HG02840 (cell line): Measurements from ENCODE around the gene EPHA10.

Experiments
- ATAC-seq: cut with Tn5 transposase; IDR thresholded peaks from one replicate; pipeline ENCODE4 v1.9.1; 2021; ENCODE audit warnings: mild to moderate bottlenecking, moderate library complexity, moderate number of reproducible peaks; ENCODE audit not compliant: unreplicated experiment, low FRiP score

Gene EPHA10

DNA sequence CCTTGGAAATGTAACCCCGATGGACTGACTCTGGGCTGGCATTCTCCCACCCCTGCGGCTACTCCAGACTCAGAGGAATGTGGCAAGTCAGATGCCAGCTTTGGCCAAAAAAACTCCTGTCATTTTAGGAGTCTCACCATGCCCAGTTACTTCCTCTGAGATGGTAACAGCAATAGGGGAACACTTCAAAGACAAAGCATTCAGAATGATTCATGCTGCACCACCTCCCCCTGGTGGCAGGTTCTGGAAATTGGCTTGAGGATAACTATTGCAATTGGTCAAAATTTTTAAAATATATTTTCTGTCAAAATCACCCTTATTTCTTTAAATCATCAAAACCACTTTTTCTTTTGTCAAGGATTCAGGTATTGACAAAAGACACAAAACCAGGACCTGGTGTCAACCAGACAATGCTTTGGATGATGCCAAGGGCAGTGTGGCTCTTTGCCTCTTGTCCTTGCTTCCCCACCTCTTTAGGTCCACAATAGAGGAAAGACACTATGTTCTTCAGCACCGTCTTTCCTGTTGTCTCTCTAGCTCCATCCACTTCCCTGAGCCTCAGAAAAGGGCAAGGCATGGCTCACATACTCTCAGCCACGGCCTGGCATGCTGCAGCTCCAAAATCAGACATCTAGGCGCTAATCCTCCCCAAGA is 82.5 kb downstream of the EPHA10 start:
- ATAC-seq = no peak

- no peak for ATAC-seq
Measured at GRCh38 chr1:37680933-37681332, 84.0 kb downstream of the EPHA10 start.

- no peak for ATAC-seq
Measured at GRCh38 chr1:37677808-37678207, 87.1 kb downstream of the EPHA10 start.

- no peak for ATAC-seq
Measured at GRCh38 chr1:37677143-37677439, 87.8 kb downstream of the EPHA10 start.

GRCh38 chr1:37676281-37677142 is 88.4 kb downstream of the EPHA10 start:
- no peak for ATAC-seq

DNA sequence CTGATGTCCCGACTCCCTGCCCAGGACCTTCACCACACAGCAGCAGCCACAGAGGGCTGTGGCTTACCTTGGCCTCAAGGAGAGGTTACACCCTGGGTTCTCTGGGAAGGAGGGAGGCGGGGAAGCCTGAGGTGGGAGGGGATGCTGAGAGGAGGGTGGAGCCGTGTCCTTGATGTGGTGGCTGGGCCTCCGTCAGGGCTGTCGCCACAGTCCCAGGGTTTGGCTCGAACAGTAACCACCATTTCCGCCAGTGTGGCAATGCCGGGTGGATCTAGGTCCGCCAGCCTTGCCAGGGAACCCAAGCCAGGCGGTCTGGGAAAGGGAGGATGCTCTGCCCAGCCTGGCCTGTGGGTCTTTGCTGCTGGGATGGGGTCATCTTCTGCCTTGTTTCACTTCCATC is 91.0 kb downstream of the EPHA10 start:
- no peak for ATAC-seq

DNA sequence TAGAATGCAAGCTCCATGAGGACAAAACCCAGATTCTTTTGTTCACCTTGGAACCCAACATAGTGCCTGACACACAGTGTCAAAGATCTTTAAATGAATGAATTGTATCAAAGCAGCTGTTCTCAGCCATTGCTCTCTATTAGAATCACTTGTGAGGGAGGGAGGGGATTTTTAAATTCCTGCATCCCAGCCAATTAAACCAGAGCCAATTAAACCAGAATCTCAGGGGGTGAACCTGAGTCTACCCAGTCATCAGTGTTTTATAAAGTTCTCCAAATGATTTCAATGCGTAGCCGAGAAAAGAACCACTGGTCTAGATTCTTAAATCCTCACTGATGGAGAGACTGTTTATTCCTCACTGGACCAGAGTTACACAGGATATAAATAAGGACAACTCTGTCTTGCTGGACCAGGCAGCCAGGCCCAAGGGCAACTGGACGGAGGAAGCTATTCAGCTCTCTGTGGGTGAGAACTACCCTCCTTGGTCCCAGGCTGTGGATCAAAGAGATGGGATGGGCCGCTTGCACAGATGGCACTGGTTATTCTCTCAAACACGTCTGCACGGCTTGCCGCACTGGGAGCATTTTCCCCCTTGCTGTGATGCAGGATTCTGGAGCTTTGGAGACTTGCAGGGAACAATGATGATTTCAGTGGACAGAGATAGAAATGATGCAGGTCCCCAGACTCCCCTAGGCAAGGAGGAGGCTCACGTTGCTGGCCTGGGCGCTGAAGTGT is 92.6 kb downstream of the EPHA10 start:
- ATAC-seq = no peak

DNA sequence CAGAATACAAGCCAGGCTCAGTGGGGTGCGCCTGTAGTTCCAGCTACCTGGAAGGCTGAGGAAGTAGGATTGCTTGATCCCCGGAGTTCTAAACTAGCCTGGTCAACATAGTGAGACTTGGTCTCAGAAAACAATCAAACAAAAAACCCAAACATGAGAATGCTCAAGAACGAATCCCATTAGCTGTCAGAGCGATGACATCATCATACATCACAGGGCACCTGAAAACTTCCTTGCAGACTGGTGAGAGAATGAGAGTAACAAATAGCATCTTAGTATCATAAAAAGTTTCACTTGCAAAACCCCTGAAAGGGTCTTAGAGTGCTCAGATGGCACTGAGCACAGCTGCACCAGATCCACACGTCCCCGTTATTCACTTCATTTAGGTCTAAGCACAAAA is 93.7 kb downstream of the EPHA10 start:
- no peak for ATAC-seq

- no peak for ATAC-seq
Measured at GRCh38 chr1:37670133-37670532, 94.8 kb downstream of the EPHA10 start.

- ATAC-seq = no peak
Measured at GRCh38 chr1:37667023-37667671, 97.8 kb downstream of the EPHA10 start.

DNA sequence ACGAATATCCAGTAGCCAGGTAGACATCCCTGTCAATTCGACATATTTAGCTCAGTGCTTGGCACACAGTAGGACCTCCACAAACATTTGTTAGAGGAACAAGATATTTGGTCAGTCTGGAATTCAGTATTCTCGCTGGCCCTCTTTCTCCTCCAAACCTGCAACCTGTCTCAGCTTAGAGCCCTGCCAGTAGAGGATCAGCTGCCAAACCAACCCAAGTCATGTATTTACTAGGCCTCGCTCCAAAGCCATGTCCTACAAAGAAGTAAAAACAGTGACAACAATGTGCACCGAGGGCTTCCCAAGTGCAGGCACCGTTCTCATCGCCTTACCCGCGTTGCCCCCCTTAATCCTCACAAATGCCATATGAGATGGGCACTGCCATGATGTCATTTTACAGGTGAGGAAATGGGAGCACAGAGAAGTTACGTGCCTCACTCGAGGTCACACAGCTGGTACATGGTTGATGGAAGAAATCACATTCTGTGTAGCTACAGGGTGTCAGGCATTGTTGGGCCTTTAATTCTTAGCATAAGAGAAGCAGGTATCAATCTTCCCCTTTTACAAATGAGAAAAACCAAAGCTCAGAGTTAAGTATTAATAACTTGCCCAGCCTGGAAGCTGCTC is 98.6 kb downstream of the EPHA10 start:
- ATAC-seq = no peak
